Body of pancreas (tissue), 4 donors: ENCODE results near the gene KIF3A.

Experiments
- CTCF ChIP-seq, 7 experiments: fragments of 450-650 bp in 4 of 7; fragments of 200-600 bp in 3 of 7; sonication (generic) in 3 of 7; IDR thresholded peaks; one replicate each; pipeline ENCODE4 v1.5.1; 2016 to 2019; ENCODE audit warnings: antibody characterized with exemption in 7 of 7
- POLR2A ChIP-seq, 3 donors: fragments of 450-650 bp; IDR thresholded peaks; one replicate each; pipeline ENCODE4 v1.6.1; 2016; ENCODE audit warnings: antibody characterized with exemption in 3 of 3, mild to moderate bottlenecking in 2 of 3

GRCh38 chr5:132772291-132773070, 35.1 kb upstream of the KIF3A start:
- TF ChIP-seq CTCF (IDR thresholded peaks at IDR 0.05) (no peak), POLR2A (IDR thresholded peaks at IDR 0.05) (no peak)
